Glutamatergic neuron (in vitro differentiated cells): ENCODE data around the gene PARM1. TPM values are rescaled to one million over a fixed set of nuclear protein-coding genes. Genes with fewer than 3 reads are reported as not detected.

Experiments
- DNase-seq: peaks from one replicate; pipeline ENCODE4 v3.0.0; 2022
- H3K27ac Mint-ChIP-seq: one replicate; pipeline ENCODE4 v1.8.0; 2020; ENCODE audit warnings: mild to moderate bottlenecking, mixed read lengths, inconsistent platforms; ENCODE audit not compliant: unreplicated experiment
- H3K27me3 Mint-ChIP-seq: one replicate; pipeline ENCODE4 v1.8.0; 2020; ENCODE audit warnings: mild to moderate bottlenecking, moderate library complexity, mixed read lengths, inconsistent platforms; ENCODE audit not compliant: unreplicated experiment
- H3K36me3 Mint-ChIP-seq: one replicate; pipeline ENCODE4 v1.8.0; 2020; ENCODE audit warnings: mild to moderate bottlenecking, mixed read lengths, inconsistent platforms; ENCODE audit not compliant: unreplicated experiment
- H3K4me1 Mint-ChIP-seq: one replicate; pipeline ENCODE4 v1.8.0; 2020; ENCODE audit warnings: mild to moderate bottlenecking, low read depth, mixed read lengths, inconsistent platforms; ENCODE audit not compliant: unreplicated experiment
- H3K4me3 Mint-ChIP-seq: one replicate; pipeline ENCODE4 v1.8.0; 2020; ENCODE audit warnings: mild to moderate bottlenecking, mixed read lengths, inconsistent platforms; ENCODE audit not compliant: unreplicated experiment
- H3K9me3 Mint-ChIP-seq: one replicate; pipeline ENCODE4 v1.8.0; 2020; ENCODE audit warnings: mild to moderate bottlenecking, moderate library complexity, mixed read lengths, inconsistent platforms; ENCODE audit not compliant: unreplicated experiment
- total RNA-seq: library from RNA; stranded (reverse); fragmentation: NEBNext Ultra II Directional; extraction: Animal tissue kit (Norgen Biotek cat#: 25700); gene quantifications from one replicate; pipeline ENCODE4 v1.2.1, GENCODE V29; 2021; ENCODE audit not compliant: unreplicated experiment
- TF ChIP-seq, protein P1 (sequence below): fragments of 200-600 bp; sonication (generic); IDR thresholded peaks from one replicate; pipeline ENCODE4 v1.5.0; 2021; ENCODE audit not compliant: partially characterized antibody, unreplicated experiment

Gene PARM1
- total RNA-seq, 1 donor from 2014 or later, result 94.3 TPM

DNA sequence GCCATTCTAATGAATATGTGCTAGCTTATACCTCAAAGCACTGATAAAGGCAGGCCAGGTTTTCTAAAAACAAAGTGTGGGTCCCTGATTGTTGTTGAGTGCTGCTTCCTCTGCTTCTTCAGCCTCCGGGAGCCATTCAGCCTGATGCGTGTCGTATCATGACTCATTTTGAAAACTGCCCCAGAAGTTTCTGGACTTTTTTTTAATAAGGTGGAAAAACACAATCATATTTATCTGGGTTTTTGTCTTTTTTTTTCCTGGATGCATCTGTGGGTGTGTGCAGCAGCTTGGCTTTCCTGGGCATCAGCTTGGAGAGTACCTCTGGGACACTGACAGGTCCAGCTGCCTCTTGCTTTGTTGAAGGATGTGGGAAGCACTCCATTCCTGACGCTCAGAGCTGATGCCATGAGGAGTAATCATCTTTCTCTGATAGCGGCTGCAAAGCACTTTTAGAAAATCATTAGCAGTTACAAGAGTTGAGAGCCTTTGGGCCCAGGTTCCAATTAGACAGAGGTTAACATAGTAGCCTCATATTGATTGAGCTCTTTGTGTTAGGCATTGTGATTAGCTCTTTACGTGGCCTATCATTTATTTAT lies 66.9 kb downstream of the PARM1 start:
- Mint-ChIP-seq H3K4me1 (peaks cover 63% of the 10 kb centered on the region), H3K4me3 (peak overlapping the region; percentile 77), H3K9me3 (peaks cover 15% of the 10 kb centered on the region), H3K27me3 (peaks cover 6% of the 10 kb centered on the region), H3K27ac (peak overlapping the region; percentile 97), H3K36me3 (no peaks in the 10 kb centered on the region)
- DNase-seq, result peak; percentile 45
- TF ChIP-seq, protein P1, sequence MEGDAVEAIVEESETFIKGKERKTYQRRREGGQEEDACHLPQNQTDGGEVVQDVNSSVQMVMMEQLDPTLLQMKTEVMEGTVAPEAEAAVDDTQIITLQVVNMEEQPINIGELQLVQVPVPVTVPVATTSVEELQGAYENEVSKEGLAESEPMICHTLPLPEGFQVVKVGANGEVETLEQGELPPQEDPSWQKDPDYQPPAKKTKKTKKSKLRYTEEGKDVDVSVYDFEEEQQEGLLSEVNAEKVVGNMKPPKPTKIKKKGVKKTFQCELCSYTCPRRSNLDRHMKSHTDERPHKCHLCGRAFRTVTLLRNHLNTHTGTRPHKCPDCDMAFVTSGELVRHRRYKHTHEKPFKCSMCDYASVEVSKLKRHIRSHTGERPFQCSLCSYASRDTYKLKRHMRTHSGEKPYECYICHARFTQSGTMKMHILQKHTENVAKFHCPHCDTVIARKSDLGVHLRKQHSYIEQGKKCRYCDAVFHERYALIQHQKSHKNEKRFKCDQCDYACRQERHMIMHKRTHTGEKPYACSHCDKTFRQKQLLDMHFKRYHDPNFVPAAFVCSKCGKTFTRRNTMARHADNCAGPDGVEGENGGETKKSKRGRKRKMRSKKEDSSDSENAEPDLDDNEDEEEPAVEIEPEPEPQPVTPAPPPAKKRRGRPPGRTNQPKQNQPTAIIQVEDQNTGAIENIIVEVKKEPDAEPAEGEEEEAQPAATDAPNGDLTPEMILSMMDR, result no peak

DNA sequence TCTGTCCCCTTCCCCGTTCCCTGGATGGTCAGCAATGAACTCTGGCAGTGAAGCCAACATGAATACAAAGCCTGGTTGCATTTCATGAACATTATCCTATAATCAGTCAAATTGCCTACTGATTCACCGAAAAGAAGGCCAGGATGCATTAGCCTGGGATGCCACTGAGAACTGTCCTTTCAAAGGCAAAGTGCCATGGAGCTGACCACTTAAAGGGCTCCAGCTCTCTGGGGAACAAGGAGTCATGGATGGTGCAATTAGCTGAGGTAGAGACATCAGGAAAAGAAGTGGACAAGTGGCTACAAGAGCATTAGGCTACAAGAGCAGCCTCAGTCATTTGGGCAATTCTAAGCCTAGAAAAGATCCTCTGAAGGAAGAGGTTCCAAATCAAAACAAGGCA lies 69.0 kb downstream of the PARM1 start:
- H3K4me3 Mint-ChIP-seq, result peak overlapping the region; percentile 72
- DNase-seq, result peak; percentile 28
- H3K9me3 Mint-ChIP-seq, result peaks cover 17% of the 10 kb centered on the region
- peak overlapping the region; percentile 97 for H3K27ac Mint-ChIP-seq
- H3K27me3 Mint-ChIP-seq, result peaks cover 6% of the 10 kb centered on the region
- no peaks in the 10 kb centered on the region for H3K36me3 Mint-ChIP-seq
- peaks cover 58% of the 10 kb centered on the region for H3K4me1 Mint-ChIP-seq
- TF ChIP-seq, protein P1, result no peak

DNA sequence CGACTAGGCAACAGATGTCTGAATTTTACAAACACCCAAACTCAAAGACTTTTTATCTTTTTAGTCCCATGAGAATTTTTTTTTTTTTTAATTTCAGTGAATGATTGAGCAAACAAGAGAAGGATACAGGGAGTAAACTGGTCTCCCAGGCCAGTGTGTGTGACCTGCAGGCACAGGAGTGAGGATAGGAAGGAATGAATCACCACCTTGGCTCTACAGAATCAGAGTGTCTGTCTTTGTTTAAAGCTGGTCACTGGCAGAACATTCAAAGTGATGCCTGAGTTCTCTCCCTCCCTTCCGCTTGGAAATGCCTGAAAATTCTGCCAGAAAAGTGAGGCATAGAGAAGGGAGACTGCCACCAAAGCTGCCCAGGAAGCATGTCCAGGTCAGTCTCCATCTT lies 69.5 kb downstream of the PARM1 start:
- DNase-seq, result no peak
- Mint-ChIP-seq H3K27me3 (peaks cover 6% of the 10 kb centered on the region), H3K36me3 (peaks cover 4% of the 10 kb centered on the region), H3K27ac (peak overlapping the region; percentile 97), H3K4me1 (peaks cover 53% of the 10 kb centered on the region), H3K9me3 (peaks cover 17% of the 10 kb centered on the region), H3K4me3 (peak overlapping the region; percentile 72)
- TF ChIP-seq, protein P1, result no peak

DNA sequence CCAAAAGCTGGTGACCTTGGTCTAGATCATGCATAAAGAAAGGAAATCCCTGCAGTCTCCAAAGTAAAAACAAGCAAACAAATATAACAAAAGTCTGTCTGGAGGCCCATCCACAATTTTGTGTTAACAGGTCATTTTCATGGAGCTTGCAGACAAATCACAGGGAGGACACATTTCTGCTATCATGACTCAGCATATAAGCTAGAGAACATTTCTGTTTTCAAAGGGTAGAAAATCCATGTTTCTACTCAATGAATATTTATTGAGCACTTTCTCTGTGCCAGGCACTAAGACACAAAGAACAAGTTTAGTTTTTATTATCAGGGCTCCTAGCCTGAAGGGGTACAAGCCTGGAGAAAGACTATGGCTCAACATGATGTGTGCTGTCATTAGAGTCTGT lies 71.1 kb downstream of the PARM1 start:
- Mint-ChIP-seq H3K27ac (peak overlapping the region; percentile 71), H3K9me3 (peaks cover 17% of the 10 kb centered on the region), H3K4me3 (no peak overlapping the region), H3K27me3 (peaks cover 6% of the 10 kb centered on the region), H3K36me3 (peaks cover 10% of the 10 kb centered on the region), H3K4me1 (peaks cover 41% of the 10 kb centered on the region)
- no peak for DNase-seq
- TF ChIP-seq, protein P1, result no peak

DNA sequence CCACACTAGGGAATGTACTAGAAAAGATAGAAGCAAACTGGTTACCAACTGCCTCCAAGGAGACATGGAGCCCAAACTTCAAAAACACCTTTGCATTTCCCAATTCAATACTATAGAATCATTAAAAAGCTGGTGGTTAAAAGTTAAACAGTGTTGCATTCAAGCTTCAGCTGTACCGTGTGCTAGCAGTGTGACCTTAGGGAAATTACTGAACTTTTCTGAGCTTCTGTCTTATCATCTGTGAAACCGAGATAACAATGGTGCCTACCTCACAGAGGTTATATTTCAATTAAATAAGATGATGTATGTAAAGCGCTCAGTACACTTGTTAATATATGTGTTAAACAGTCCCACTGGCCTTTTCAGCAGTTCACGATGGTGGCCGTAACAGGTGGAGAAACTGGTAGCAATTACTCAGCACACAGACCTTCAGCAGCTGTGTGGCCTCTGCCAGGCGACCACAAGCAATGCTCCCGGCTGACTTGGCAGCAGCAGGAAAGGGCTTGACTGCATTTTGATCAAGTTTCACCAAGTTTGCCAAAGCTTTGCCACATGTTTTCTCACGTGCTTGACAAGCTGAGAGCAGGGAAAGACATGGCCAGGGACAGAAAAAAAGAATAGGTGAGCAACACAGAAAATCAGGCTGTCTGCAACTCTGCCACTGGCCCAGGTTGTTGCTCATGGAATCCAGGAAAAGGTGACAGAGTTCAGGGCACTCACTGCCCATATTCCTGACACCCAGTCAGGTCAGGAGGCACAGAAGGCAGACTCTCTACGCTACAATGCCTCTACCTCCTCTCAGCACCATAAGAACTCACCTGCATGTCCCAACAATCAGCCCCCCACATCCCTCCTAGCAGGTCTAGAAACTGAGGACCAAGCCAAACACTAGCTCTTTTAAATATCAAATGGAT lies 72.1 kb downstream of the PARM1 start:
- no peak for DNase-seq
- H3K27ac Mint-ChIP-seq, result peak overlapping the region; percentile 39
- no peak overlapping the region for H3K4me3 Mint-ChIP-seq
- peaks cover 36% of the 10 kb centered on the region for H3K4me1 Mint-ChIP-seq
- H3K9me3 Mint-ChIP-seq, result peaks cover 14% of the 10 kb centered on the region
- H3K36me3 Mint-ChIP-seq, result peaks cover 10% of the 10 kb centered on the region
- peaks cover 3% of the 10 kb centered on the region for H3K27me3 Mint-ChIP-seq
- TF ChIP-seq, protein P1, result no peak
